Lung (tissue), 12 donors: ENCODE data around the gene ACADS. TPM values are rescaled to one million over a fixed set of nuclear protein-coding genes. Genes with fewer than 3 reads are reported as not detected.
A peak's percentile ranks its signal among the peaks of the same experiment; 100 is the strongest.

Source experiments
- ATAC-seq: fragments of 200-7000 bp; cut with Tn5 transposase; one replicate; pipeline ENCODE4 v1.9.1; 2020; ENCODE audit warnings: moderate number of reproducible peaks; ENCODE audit not compliant: insufficient read depth, low FRiP score
- DNase-seq, 3 donors: peaks; one replicate each; pipeline ENCODE4 v3.0.0-alpha.2; 2013 to 2017
- H3K27ac ChIP-seq, 2 donors: one replicate each; pipeline ENCODE4 v1.5.1; 2013; ENCODE audit warnings: mild to moderate bottlenecking in 2 of 2, moderate library complexity in 2 of 2, control low read depth in 1 of 2, inconsistent platforms in 1 of 2, low read depth in 1 of 2, low read length in 1 of 2
- H3K27me3 ChIP-seq, 3 donors: one replicate each; pipeline ENCODE4 v1.5.1; 2013; ENCODE audit warnings: low read length in 2 of 3; ENCODE audit not compliant: control insufficient read depth in 3 of 3, insufficient read depth in 3 of 3
- H3K36me3 ChIP-seq, 4 donors: one replicate each; pipeline ENCODE4 v1.5.1; 2013; ENCODE audit warnings: low read length in 4 of 4, mild to moderate bottlenecking in 1 of 4, moderate library complexity in 1 of 4; ENCODE audit not compliant: control insufficient read depth in 4 of 4, insufficient read depth in 4 of 4
- H3K4me1 ChIP-seq, 5 donors: one replicate each; pipeline ENCODE4 v1.5.1; 2013; ENCODE audit warnings: low read length in 5 of 5, mild to moderate bottlenecking in 2 of 5, moderate library complexity in 1 of 5; ENCODE audit not compliant: control insufficient read depth in 5 of 5, insufficient read depth in 5 of 5
- H3K4me3 ChIP-seq: one replicate; pipeline ENCODE4 v1.5.1; 2013; ENCODE audit warnings: mild to moderate bottlenecking, control low read depth, moderate library complexity
- H3K9ac ChIP-seq, 2 donors: one replicate each; pipeline ENCODE4 v1.5.1; 2013; ENCODE audit warnings: low read length in 2 of 2, control low read depth in 1 of 2; ENCODE audit not compliant: insufficient read depth in 1 of 2
- H3K9me3 ChIP-seq, 4 donors: one replicate each; pipeline ENCODE4 v1.5.1; 2013; ENCODE audit warnings: low read length in 3 of 4, mild to moderate bottlenecking in 1 of 4, moderate library complexity in 1 of 4; ENCODE audit not compliant: control insufficient read depth in 4 of 4, insufficient read depth in 3 of 4
- WGBS, 2 donors: extraction: QIAGEN DNeasy Blood & Tissue Kit; methylation state at CpG; one replicate each; pipeline ENCODE4 v1.1.7; 2013; 5-methylcytosine and 5-hydroxymethylcytosine counted together
- polyA plus RNA-seq, 2 donors: library from polyadenylated mRNA; stranded (reverse); fragments of 200-250 nt; gene quantifications; one replicate each; pipeline ENCODE4 v1.2.1, GENCODE V29; 2013
- total RNA-seq, 2 donors: library from RNA; depleted of rRNA in 1 of 2; stranded (reverse); fragments of >200 nt in 1 of 2; gene quantifications; one replicate each; pipeline ENCODE4 v1.2.1, GENCODE V29; 2014 to 2021
- TF ChIP-seq, protein P1 (sequence below): IDR thresholded peaks from 2 replicates; pipeline ENCODE4 v1.5.1; 2012; ENCODE audit warnings: mild to moderate bottlenecking; ENCODE audit errors: control extremely low read depth, extremely low read depth
- donor health status: control.
- donor health status: control.
- donor health status: Bipolar disorder and iron deficiency.
- donor health status: healthy.
- donor health status: DM: yes; HTN: yes; CAD: no.

Gene ACADS
- total and polyA plus RNA-seq, 4 donors, result 16.4 to 32.4 (median 27.0) TPM

DNA sequence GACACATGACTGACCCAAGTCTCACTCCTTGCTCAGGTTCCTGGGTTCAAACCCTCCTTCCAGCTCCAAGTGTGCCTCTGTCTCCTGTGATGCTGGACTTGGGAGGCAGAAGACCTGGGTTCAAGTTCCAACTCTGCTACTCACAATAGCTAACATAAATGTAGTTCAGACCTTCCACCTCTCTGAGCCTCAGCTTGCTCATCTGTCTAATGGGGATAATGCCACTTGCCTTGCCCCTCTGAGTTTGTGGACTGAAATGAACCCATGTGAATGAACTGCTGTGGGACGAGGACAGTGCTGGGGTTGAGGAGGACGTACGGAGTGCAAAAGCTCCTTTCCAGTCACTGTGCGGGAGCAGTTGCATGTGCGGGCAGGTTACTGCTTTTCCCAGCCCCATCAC lies 40.9 kb downstream of the ACADS start:
- 79 to 92% methylated on average over 5 of the region's 5 CpGs for WGBS, 2 donors
- no peak overlapping the region for H3K9ac ChIP-seq
- H3K9me3 ChIP-seq, result no peaks in the 10 kb centered on the region
- no peak overlapping the region for H3K4me3 ChIP-seq
- no peak overlapping the region for H3K27ac ChIP-seq
- no peaks in the 10 kb centered on the region for H3K27me3 ChIP-seq
- no peak for ATAC-seq
- DNase-seq, result no peak
- TF ChIP-seq, protein P1, sequence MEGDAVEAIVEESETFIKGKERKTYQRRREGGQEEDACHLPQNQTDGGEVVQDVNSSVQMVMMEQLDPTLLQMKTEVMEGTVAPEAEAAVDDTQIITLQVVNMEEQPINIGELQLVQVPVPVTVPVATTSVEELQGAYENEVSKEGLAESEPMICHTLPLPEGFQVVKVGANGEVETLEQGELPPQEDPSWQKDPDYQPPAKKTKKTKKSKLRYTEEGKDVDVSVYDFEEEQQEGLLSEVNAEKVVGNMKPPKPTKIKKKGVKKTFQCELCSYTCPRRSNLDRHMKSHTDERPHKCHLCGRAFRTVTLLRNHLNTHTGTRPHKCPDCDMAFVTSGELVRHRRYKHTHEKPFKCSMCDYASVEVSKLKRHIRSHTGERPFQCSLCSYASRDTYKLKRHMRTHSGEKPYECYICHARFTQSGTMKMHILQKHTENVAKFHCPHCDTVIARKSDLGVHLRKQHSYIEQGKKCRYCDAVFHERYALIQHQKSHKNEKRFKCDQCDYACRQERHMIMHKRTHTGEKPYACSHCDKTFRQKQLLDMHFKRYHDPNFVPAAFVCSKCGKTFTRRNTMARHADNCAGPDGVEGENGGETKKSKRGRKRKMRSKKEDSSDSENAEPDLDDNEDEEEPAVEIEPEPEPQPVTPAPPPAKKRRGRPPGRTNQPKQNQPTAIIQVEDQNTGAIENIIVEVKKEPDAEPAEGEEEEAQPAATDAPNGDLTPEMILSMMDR, result no peak
- no peaks in the 10 kb centered on the region for H3K4me1 ChIP-seq
- peaks cover 26 to 48% (median 44%) of the 10 kb centered on the region in 4 donors for H3K36me3 ChIP-seq

DNA sequence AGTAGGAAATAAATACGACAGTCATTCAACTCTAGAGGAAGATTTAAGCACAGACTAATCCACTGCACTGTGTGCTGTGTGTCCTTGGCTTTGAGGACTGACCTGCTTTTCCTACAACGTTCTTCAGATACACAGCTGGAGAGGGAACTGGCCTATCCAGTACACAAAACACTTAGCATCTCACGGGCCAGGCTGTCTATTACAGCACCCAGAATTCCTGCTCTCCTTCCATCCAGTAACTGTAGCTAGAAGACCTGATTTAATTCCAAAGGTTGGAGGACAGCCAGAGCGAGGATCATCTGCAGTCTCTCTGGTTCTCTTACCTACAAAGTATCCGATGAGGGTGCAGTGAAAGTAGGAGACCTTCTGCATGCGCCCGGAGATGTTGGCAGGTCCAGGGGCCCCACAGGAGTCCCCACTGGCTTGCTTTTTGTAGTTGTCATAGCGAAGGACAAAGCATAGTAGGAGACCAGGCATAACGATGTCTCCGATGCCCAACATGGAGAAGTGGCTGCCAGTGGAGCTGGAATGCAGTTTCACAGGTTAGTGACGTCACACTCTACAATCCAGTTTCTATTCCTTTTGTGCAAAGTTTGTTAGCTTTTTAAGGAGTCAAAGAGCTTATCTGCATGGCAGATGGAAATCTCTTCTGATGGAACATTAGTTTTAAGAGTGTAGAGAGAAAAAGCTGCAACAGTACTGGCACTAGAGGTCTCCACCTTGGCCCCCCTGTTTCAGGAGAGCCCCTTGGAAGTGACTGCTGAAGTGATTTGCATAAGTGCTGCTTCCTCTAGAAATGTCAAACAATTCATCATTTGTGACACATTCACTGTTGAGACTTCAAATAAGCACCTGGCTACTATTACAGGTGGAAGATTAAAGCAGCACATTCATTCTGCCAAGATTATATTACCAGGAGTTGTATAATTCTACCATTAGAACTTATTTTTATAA lies 41.7 kb downstream of the ACADS start:
- TF ChIP-seq, protein P1, result no peak
- ATAC-seq, result no peak
- Histone ChIP-seq H3K27ac (peak overlapping the region in 1 of 2 donors; percentile 51), H3K4me1 (no peaks in the 10 kb centered on the region), H3K36me3 (peaks cover 26 to 48% (median 37%) of the 10 kb centered on the region in 4 donors), H3K9ac (no peak overlapping the region), H3K4me3 (no peak overlapping the region), H3K9me3 (no peaks in the 10 kb centered on the region), H3K27me3 (no peaks in the 10 kb centered on the region)
- DNase-seq, result peak; percentile 67 to 84 (median 73)
- WGBS, 2 donors, result 77 to 82% methylated on average over 11 of the region's 11 CpGs

DNA sequence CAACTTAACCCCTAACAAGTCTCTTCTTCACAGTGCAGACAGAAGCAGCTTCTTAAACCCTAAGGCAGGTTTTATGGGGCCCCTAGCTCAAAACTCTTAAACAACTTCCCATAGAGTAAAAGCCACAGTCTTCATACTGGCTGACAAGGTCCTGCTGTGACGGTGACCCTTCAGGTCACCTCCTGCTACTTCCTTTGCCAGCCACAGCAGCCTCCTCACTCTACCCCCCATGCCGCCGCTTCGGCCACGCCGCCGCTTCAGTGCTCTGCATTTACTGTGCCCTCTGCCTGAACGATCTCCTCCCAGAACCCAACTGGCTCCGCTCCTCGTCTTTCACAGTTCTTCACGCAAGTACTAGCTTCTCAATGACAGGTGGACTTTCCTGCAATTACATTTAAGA lies 45.5 kb downstream of the ACADS start:
- peaks cover 0 to 7% (median 5%) of the 10 kb centered on the region in 5 donors for H3K4me1 ChIP-seq
- H3K27me3 ChIP-seq, result no peaks in the 10 kb centered on the region
- H3K9ac ChIP-seq, result no peak overlapping the region
- TF ChIP-seq, protein P1, result no peak
- DNase-seq, result no peak
- no peak overlapping the region for H3K27ac ChIP-seq
- no peak overlapping the region for H3K4me3 ChIP-seq
- no peak for ATAC-seq
- H3K36me3 ChIP-seq, result peaks cover 17 to 32% (median 31%) of the 10 kb centered on the region in 4 donors
- 89 to 91% methylated on average over 11 of the region's 11 CpGs for WGBS, 2 donors
- H3K9me3 ChIP-seq, result no peaks in the 10 kb centered on the region
